ENCODE results near the gene MMP20. TPM values are rescaled to one million over a fixed set of nuclear protein-coding genes. Genes with fewer than 3 reads are reported as not detected.

Gene MMP20
- total RNA-seq (not detected), polyA plus RNA-seq (not detected)
- long read RNA-seq, donor 1: 0 reads
- long read RNA-seq, donor 2: 0 reads
- long read RNA-seq, donor 3: 0 reads
- long read RNA-seq, donor 4: 0 reads
- long read RNA-seq, donor 5: 0 reads

GRCh38 chr11:102625177-102625576, at the start of gene MMP20:
MMP20 (minus strand) TSS chr11:102625332; CDS start chr11:102625319, 13 bp downstream.
- Histone ChIP-seq H3K9me3 (ENCODE audit: control insufficient read depth in 4 of 4, insufficient read depth in 3 of 4, low read length in 3 of 4) (no peaks in the 10 kb centered on the region), H3K4me1 (ENCODE audit: control insufficient read depth in 5 of 5, insufficient read depth in 5 of 5, low read length in 5 of 5) (peaks cover 0 to 4% (median 0%) of the 10 kb centered on the region in 5 donors), H3K9ac (ENCODE audit: insufficient read depth in 1 of 2, low read length in 2 of 2) (no peak within 1 kb of the TSS), H3K36me3 (ENCODE audit: control insufficient read depth in 4 of 4, insufficient read depth in 4 of 4, low read length in 4 of 4) (no peaks in the 10 kb centered on the region), H3K4me3 (no peak within 1 kb of the TSS), H3K27me3 (ENCODE audit: control insufficient read depth in 3 of 3, insufficient read depth in 3 of 3, low read length in 2 of 3) (no peaks in the 10 kb centered on the region), H3K27ac (ENCODE audit: low read depth in 1 of 2, low read length in 1 of 2) (no peak within 1 kb of the TSS)
- 86 to 93% methylated on average over 5 of the region's 5 CpGs for WGBS, 2 donors
- DNase-seq (no peak), ATAC-seq (ENCODE audit: insufficient read depth, low FRiP score) (no peak)
- TF ChIP-seq, protein P1, sequence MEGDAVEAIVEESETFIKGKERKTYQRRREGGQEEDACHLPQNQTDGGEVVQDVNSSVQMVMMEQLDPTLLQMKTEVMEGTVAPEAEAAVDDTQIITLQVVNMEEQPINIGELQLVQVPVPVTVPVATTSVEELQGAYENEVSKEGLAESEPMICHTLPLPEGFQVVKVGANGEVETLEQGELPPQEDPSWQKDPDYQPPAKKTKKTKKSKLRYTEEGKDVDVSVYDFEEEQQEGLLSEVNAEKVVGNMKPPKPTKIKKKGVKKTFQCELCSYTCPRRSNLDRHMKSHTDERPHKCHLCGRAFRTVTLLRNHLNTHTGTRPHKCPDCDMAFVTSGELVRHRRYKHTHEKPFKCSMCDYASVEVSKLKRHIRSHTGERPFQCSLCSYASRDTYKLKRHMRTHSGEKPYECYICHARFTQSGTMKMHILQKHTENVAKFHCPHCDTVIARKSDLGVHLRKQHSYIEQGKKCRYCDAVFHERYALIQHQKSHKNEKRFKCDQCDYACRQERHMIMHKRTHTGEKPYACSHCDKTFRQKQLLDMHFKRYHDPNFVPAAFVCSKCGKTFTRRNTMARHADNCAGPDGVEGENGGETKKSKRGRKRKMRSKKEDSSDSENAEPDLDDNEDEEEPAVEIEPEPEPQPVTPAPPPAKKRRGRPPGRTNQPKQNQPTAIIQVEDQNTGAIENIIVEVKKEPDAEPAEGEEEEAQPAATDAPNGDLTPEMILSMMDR (IDR thresholded peaks at IDR 0.05; ENCODE audit: control extremely low read depth, extremely low read depth): no peak

DNA sequence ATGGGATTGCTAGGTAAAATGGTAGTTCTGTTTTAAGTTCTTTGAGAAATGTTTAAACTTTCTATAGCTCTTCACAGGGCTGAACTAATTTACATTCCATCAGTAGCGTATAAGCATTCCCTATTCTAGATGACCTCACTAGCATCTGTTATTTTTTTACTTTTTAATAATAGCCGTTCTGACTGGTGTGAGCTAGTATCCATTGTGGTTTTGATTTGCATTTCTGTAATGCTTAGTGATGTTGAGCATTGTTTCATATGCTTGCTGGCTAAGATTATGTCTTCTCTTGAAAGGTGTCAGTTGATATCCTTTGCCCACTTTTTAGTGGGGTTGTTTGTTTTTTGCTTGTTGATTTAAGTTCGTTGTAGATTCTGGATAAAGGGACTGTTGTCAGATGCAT, 44.5 kb upstream of the MMP20 start:
- no peak overlapping the region for H3K9ac ChIP-seq (ENCODE audit: insufficient read depth in 1 of 2, low read length in 2 of 2)
- WGBS, 2 donors: 76 to 88% methylated on average over 3 of the region's 3 CpGs
- H3K36me3 ChIP-seq (ENCODE audit: control insufficient read depth in 4 of 4, insufficient read depth in 4 of 4, low read length in 4 of 4): no peaks in the 10 kb centered on the region
- H3K4me1 ChIP-seq (ENCODE audit: control insufficient read depth in 5 of 5, insufficient read depth in 5 of 5, low read length in 5 of 5): no peaks in the 10 kb centered on the region
- ATAC-seq (ENCODE audit: insufficient read depth, low FRiP score) (no peak), DNase-seq (no peak)
- H3K4me3 ChIP-seq: no peak overlapping the region
- no peaks in the 10 kb centered on the region for H3K9me3 ChIP-seq (ENCODE audit: control insufficient read depth in 4 of 4, insufficient read depth in 3 of 4, low read length in 3 of 4)
- no peaks in the 10 kb centered on the region for H3K27me3 ChIP-seq (ENCODE audit: control insufficient read depth in 3 of 3, insufficient read depth in 3 of 3, low read length in 2 of 3)
- no peak overlapping the region for H3K27ac ChIP-seq (ENCODE audit: low read depth in 1 of 2, low read length in 1 of 2)
- TF ChIP-seq, protein P1 (IDR thresholded peaks at IDR 0.05; ENCODE audit: control extremely low read depth, extremely low read depth): no peak

DNA sequence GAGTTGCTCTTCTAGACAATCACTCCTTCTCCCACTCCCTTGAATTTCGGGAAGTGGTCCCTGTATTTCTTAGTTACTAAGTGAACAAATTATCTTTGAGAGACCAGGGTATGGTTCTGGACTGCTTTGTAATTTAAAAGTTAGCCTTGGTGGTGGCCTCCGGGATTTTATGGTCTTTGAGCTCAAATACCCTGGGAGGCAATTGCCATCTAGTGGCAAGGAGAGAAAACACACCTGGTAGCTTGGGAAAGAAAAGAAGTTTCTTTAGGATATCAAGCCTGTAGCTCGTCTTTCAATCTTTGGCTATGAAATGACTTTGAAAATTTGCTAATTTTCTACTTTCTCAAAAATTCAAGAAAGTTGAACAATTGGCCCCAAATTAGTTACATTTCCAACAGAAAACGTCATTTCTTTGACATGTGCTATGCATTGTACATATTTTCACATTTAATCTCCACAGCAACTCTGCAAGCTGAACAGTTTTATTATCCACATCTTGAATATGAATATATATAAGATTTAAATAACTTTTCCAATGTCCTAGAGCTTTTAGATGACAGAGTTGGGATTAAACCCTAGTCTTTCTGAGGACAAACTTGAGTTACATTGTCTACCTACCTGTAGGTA, 41.3 kb upstream of the MMP20 start:
- Histone ChIP-seq H3K27ac (ENCODE audit: low read depth in 1 of 2, low read length in 1 of 2) (no peak overlapping the region), H3K36me3 (ENCODE audit: control insufficient read depth in 4 of 4, insufficient read depth in 4 of 4, low read length in 4 of 4) (no peaks in the 10 kb centered on the region), H3K27me3 (ENCODE audit: control insufficient read depth in 3 of 3, insufficient read depth in 3 of 3, low read length in 2 of 3) (no peaks in the 10 kb centered on the region), H3K4me3 (no peak overlapping the region), H3K4me1 (ENCODE audit: control insufficient read depth in 5 of 5, insufficient read depth in 5 of 5, low read length in 5 of 5) (no peaks in the 10 kb centered on the region), H3K9ac (ENCODE audit: insufficient read depth in 1 of 2, low read length in 2 of 2) (no peak overlapping the region), H3K9me3 (ENCODE audit: control insufficient read depth in 4 of 4, insufficient read depth in 3 of 4, low read length in 3 of 4) (no peaks in the 10 kb centered on the region)
- 11% methylated on average over 4 of the region's 4 CpGs for WGBS, 2 donors
- DNase-seq: peak; percentile 21 to 63 (median 42)
- peak; percentile 62 for ATAC-seq (ENCODE audit: insufficient read depth, low FRiP score)
- TF ChIP-seq, protein P1 (IDR thresholded peaks at IDR 0.05; ENCODE audit: control extremely low read depth, extremely low read depth): peak; percentile 59
